H1 (cell line): Measurements from ENCODE around the gene IL17REL. TPM values are rescaled to one million over a fixed set of nuclear protein-coding genes. Genes with fewer than 3 reads are reported as not detected.

Source experiments
- CTCF ChIA-PET: fragments of 300-600 bp; sonication (Branson Sonifier 250); formaldehyde crosslinking; loops from one replicate; lab custom pipeline; 2021; ENCODE audit not compliant: partially characterized antibody; lab: Charles Lee
- POLR2A ChIA-PET: fragments of 300-600 bp; sonication (Branson Sonifier 250); formaldehyde crosslinking; loops from one replicate; lab custom pipeline; 2021; ENCODE audit warnings: inconsistent platforms; ENCODE audit not compliant: partially characterized antibody; lab: Charles Lee
- DNase-seq, 2 experiments: peaks; one replicate each; pipeline versions ENCODE4 v3.0.0 to v3.0.0-alpha.2; 2010 to 2022; ENCODE audit warnings: low spot score in 2 of 2, low read depth in 1 of 2, mixed read lengths in 1 of 2
- FAIRE-seq: peaks from 2 replicates; lab custom pipeline; 2011; peaks lifted over from hg19 to GRCh38; lab: Jason Lieb, UNC
- H2AFZ ChIP-seq: 2 replicates; pipeline ENCODE4 v1.8.1; 2012; ENCODE audit warnings: low read length, inconsistent platforms
- H2AK5ac ChIP-seq: 2 replicates; pipeline ENCODE4 v1.6.1; 2013; ENCODE audit warnings: low read depth, low read length
- H2BK120ac ChIP-seq: replicated peaks from 2 replicates; pipeline ENCODE3; 2013; ENCODE audit warnings: low read depth, low read length, inconsistent platforms
- H2BK12ac ChIP-seq: 2 replicates; pipeline ENCODE4 v1.6.1; 2013; ENCODE audit warnings: low read depth, low read length
- H2BK15ac ChIP-seq: 2 replicates; pipeline ENCODE4 v1.6.1; 2013; ENCODE audit warnings: low read length
- H2BK20ac ChIP-seq: 2 replicates; pipeline ENCODE4 v1.6.1; 2013; ENCODE audit warnings: low read length
- H2BK5ac ChIP-seq: 2 replicates; pipeline ENCODE4 v1.6.1; 2013; ENCODE audit warnings: low read depth, low read length
- H3K14ac ChIP-seq: 2 replicates; pipeline ENCODE4 v1.6.1; 2013; ENCODE audit warnings: inconsistent platforms; ENCODE audit not compliant: insufficient read length
- H3K18ac ChIP-seq: 2 replicates; pipeline ENCODE4 v1.6.1; 2013; ENCODE audit warnings: low read length; ENCODE audit errors: extremely low read depth
- H3K23ac ChIP-seq: 2 replicates; pipeline ENCODE4 v1.6.1; 2013; ENCODE audit warnings: inconsistent platforms; ENCODE audit not compliant: insufficient read length
- H3K23me2 ChIP-seq: 2 replicates; pipeline ENCODE4 v1.6.1; 2013; ENCODE audit warnings: low read depth, low read length
- H3K27ac ChIP-seq: 2 replicates; pipeline ENCODE4 v1.6.1; 2011; ENCODE audit warnings: low read depth, low read length, inconsistent platforms
- H3K27me3 ChIP-seq, 4 experiments: replicated peaks in 1 of 4; 1 replicate in 1 of 4; 2 replicates in 3 of 4; pipeline versions ENCODE4 v1.6.1 to v1.8.1; 2011 to 2013; ENCODE audit warnings: low read length in 3 of 4, mild to moderate bottlenecking in 3 of 4, inconsistent platforms in 2 of 4, mixed read lengths in 2 of 4, moderate library complexity in 1 of 4; ENCODE audit not compliant: control insufficient read depth in 3 of 4, insufficient read depth in 3 of 4; ENCODE audit errors: extremely low read depth in 1 of 4
- H3K36me3 ChIP-seq, 4 experiments: 2 replicates each; pipeline versions ENCODE4 v1.6.1 to v1.8.1; 2011 to 2013; ENCODE audit warnings: mild to moderate bottlenecking in 4 of 4, low read length in 3 of 4, moderate library complexity in 2 of 4, control low read depth in 1 of 4, inconsistent platforms in 1 of 4; ENCODE audit not compliant: insufficient read depth in 4 of 4, control insufficient read depth in 2 of 4
- H3K4ac ChIP-seq: replicated peaks from 2 replicates; pipeline ENCODE3; 2013; ENCODE audit warnings: low read length, low read depth, mixed read lengths, inconsistent platforms; ENCODE audit not compliant: insufficient read length
- H3K4me1 ChIP-seq, 4 experiments: replicated peaks in 1 of 4; 1 replicate in 1 of 4; 2 replicates in 3 of 4; pipeline versions ENCODE4 v1.6.1 to v1.8.1; 2011 to 2013; ENCODE audit warnings: low read length in 3 of 4, inconsistent platforms in 2 of 4, mixed read lengths in 1 of 4; ENCODE audit not compliant: insufficient read depth in 4 of 4, control insufficient read depth in 3 of 4
- H3K4me2 ChIP-seq, 2 experiments: 2 replicates each; pipeline versions ENCODE4 v1.6.1 to v1.8.1; 2011 to 2013; ENCODE audit warnings: low read depth in 2 of 2, low read length in 2 of 2, control low read depth in 1 of 2, inconsistent platforms in 1 of 2, mild to moderate bottlenecking in 1 of 2; ENCODE audit not compliant: insufficient read depth in 1 of 2
- H3K4me3 ChIP-seq, 4 experiments: fragments of 200-600, 300-600 bp in 1 of 4; sonication (generic), shearing (Covaris generic), sonication (Bioruptor Twin) in 1 of 4; 2 replicates each; pipeline versions ENCODE4 v1.5.1 to v1.8.1; 2011 to 2016; ENCODE audit warnings: low read length in 4 of 4, low read depth in 3 of 4, control low read depth in 2 of 4, inconsistent platforms in 2 of 4, mild to moderate bottlenecking in 2 of 4, mixed read lengths in 1 of 4, moderate library complexity in 1 of 4; ENCODE audit not compliant: insufficient read depth in 2 of 4; ENCODE audit errors: extremely low read depth in 1 of 4
- H3K56ac ChIP-seq: replicated peaks from 2 replicates; pipeline ENCODE3; 2013; ENCODE audit warnings: low read depth, mild to moderate bottlenecking, mixed read lengths, low read length, inconsistent platforms; ENCODE audit not compliant: insufficient read length
- H3K79me1 ChIP-seq: 2 replicates; pipeline ENCODE4 v1.6.1; 2013; ENCODE audit warnings: low read depth, low read length, control low read depth
- H3K79me2 ChIP-seq, 2 experiments: 2 replicates each; pipeline versions ENCODE4 v1.6.1 to v1.8.1; 2012 to 2013; ENCODE audit warnings: low read length in 2 of 2, mild to moderate bottlenecking in 2 of 2, inconsistent platforms in 1 of 2; ENCODE audit not compliant: insufficient read depth in 2 of 2, control insufficient read depth in 1 of 2
- H3K9ac ChIP-seq, 4 experiments: replicated peaks in 1 of 4; 1 replicate in 1 of 4; 2 replicates in 3 of 4; pipeline versions ENCODE4 v1.6.1 to v1.8.1; 2011 to 2013; ENCODE audit warnings: low read depth in 3 of 4, low read length in 3 of 4, control low read depth in 2 of 4, mild to moderate bottlenecking in 2 of 4, moderate library complexity in 2 of 4, inconsistent platforms in 1 of 4; ENCODE audit errors: extremely low read depth in 1 of 4
- H3K9me3 ChIP-seq, 2 experiments: 2 replicates each; pipeline versions ENCODE4 v1.6.1 to v1.8.1; 2012 to 2013; ENCODE audit warnings: mild to moderate bottlenecking in 2 of 2, moderate library complexity in 2 of 2, control low read depth in 1 of 2, inconsistent platforms in 1 of 2, low read depth in 1 of 2, low read length in 1 of 2, mixed read lengths in 1 of 2; ENCODE audit not compliant: insufficient read depth in 2 of 2
- H4K20me1 ChIP-seq, 2 experiments: replicated peaks in 1 of 2; 2 replicates each; pipeline versions ENCODE3 to v1.8.1; 2011 to 2013; ENCODE audit warnings: inconsistent platforms in 2 of 2, low read length in 2 of 2, mild to moderate bottlenecking in 1 of 2; ENCODE audit not compliant: insufficient read depth in 2 of 2, control insufficient read depth in 1 of 2
- H4K5ac ChIP-seq: 2 replicates; pipeline ENCODE4 v1.6.1; 2013; ENCODE audit warnings: low read length, low read depth, mixed read lengths, inconsistent platforms; ENCODE audit not compliant: insufficient read length
- H4K8ac ChIP-seq: 2 replicates; pipeline ENCODE4 v1.8.0; 2013; ENCODE audit warnings: mild to moderate bottlenecking, moderate library complexity, low read length, inconsistent platforms; ENCODE audit not compliant: insufficient read depth; ENCODE audit errors: extremely low read depth
- H4K91ac ChIP-seq: replicated peaks from 2 replicates; pipeline ENCODE3; 2013; ENCODE audit warnings: low read length, mixed read lengths, inconsistent platforms; ENCODE audit not compliant: insufficient read length
- ATF2 ChIP-seq: IDR thresholded peaks from 2 replicates; pipeline ENCODE4 v1.6.1; 2012; ENCODE audit warnings: low read length, inconsistent platforms
- BCL11A ChIP-seq, 2 experiments: IDR thresholded peaks; one replicate each; pipeline ENCODE4 v1.6.1; 2011; ENCODE audit warnings: low read depth in 2 of 2, low read length in 2 of 2, mild to moderate bottlenecking in 2 of 2
- CBX5 ChIP-seq: fragments of 300-800, 300-1000 bp; sonication (generic); IDR thresholded peaks from 2 replicates; pipeline ENCODE4 v1.7.1; 2016; ENCODE audit warnings: antibody characterized with exemption, low read length, low read depth
- CHD2 ChIP-seq: IDR thresholded peaks from 2 replicates; pipeline ENCODE4 v1.6.1; 2012; ENCODE audit warnings: low read length, improper control_type of control experiment
- EZH2 ChIP-seq: fragments of 200-600 bp; sonication (generic); IDR thresholded peaks from 2 replicates; pipeline ENCODE4 v1.7.1; 2012; ENCODE audit warnings: low read depth, mild to moderate bottlenecking, moderate library complexity, low read length, inconsistent platforms; ENCODE audit not compliant: severe bottlenecking
- POLR2AphosphoS5 ChIP-seq: IDR thresholded peaks from 2 replicates; pipeline ENCODE4 v1.6.1; 2011; ENCODE audit warnings: low read depth, low read length
- RFX5 ChIP-seq: IDR thresholded peaks from 2 replicates; pipeline ENCODE4 v1.6.1; 2011; ENCODE audit warnings: low read depth, low read length, improper control_type of control experiment, borderline replicate concordance
- RNF2 ChIP-seq: fragments of 200-900, 300-1000 bp; sonication (generic); IDR thresholded peaks from 2 replicates; pipeline ENCODE4 v1.7.1; 2016; ENCODE audit warnings: borderline replicate concordance, low read depth, mild to moderate bottlenecking, antibody characterized with exemption, low read length; ENCODE audit not compliant: poor library complexity, severe bottlenecking; ENCODE audit errors: missing control alignments
- SIX5 ChIP-seq: IDR thresholded peaks from 2 replicates; pipeline ENCODE4 v1.6.1; 2011; ENCODE audit warnings: mild to moderate bottlenecking, low read depth, low read length
- SP1 ChIP-seq: IDR thresholded peaks from 2 replicates; pipeline ENCODE4 v1.6.1; 2011; ENCODE audit warnings: low read depth, low read length
- SRF ChIP-seq: IDR thresholded peaks from 2 replicates; pipeline ENCODE4 v1.6.1; 2011; ENCODE audit warnings: mild to moderate bottlenecking, low read depth, low read length, moderate library complexity
- SUZ12 ChIP-seq: fragments of 200-600 bp; sonication (generic); IDR thresholded peaks from 2 replicates; pipeline ENCODE4 v1.6.1; 2012; ENCODE audit warnings: mild to moderate bottlenecking, inconsistent platforms, low read length, moderate library complexity, mixed read lengths
- WGBS, 2 experiments: shearing (Covaris generic) in 1 of 2; methylation state at CpG; one replicate each; pipeline versions ENCODE4 v1.1.6 to v1.1.7; 2013 to 2015; ENCODE audit warnings: low lambda C conversion rate in 2 of 2, mixed read lengths in 2 of 2, inconsistent platforms in 1 of 2, low coverage in 1 of 2, missing lambda C conversion rate in 1 of 2; ENCODE audit not compliant: insufficient replicate concordance in 2 of 2, insufficient coverage in 1 of 2, insufficient read length in 1 of 2; ENCODE audit errors: extremely low coverage in 1 of 2, missing lambda C conversion rate in 1 of 2; 5-methylcytosine and 5-hydroxymethylcytosine counted together
- polyA plus RNA-seq, 7 experiments: library from polyadenylated mRNA; depleted of rRNA in 3 of 7; stranded (reverse) in 5 of 7; unstranded in 2 of 7; fragments of >200 nt in 5 of 7; fragments of 200-250 nt in 2 of 7; gene quantifications; 1 replicate in 5 of 7; 2 replicates in 1 of 7; 4 replicates in 1 of 7; pipeline versions ENCODE4 v1.2.1 to v1.2.3, GENCODE V29; 2011 to 2013; ENCODE audit warnings: missing spikeins in 2 of 7, mixed read lengths in 2 of 7
- total RNA-seq: library from RNA; stranded (reverse); fragmentation: NEBNext Ultra II Directional; extraction: Animal tissue kit (Norgen Biotek cat#: 25700); gene quantifications from 2 replicates; pipeline ENCODE4 v1.2.1, GENCODE V29; 2021

IL17REL gene
- total and polyA plus RNA-seq, 2 of the 8 experiments (the other 6 are each of a cell fraction or from before 2014, with no cell fraction given), result 0.15 to 0.20 TPM

- no peaks in the 10 kb centered on the region for H3K4me1 ChIP-seq
- H3K4me2 ChIP-seq, result no peak overlapping the region
- no peak overlapping the region for H3K9ac ChIP-seq
- peaks cover 0 to 9% (median 5%) of the 10 kb centered on the region in 4 experiments; a peak in 4 of 7 replicates for H3K27me3 ChIP-seq
- DNase-seq, result no peak
- WGBS, 2 experiments, result 88% methylated on average over 14 of the region's 14 CpGs; no CpG with 5 or more reads in 1 of the 2 experiments
- H4K5ac ChIP-seq, result no peak overlapping the region
- ChIA-PET POLR2A (interaction anchor here (0.9 to 1.0 kb wide), 2 partner anchors 9 to 10 kb away, joined by 3 to 4 read pairs; no protein-coding TSS in a partner anchor), CTCF (interaction anchor here (0.6 to 1.8 kb wide), 4 partner anchors 10 to 245 kb away, joined by 3 to 13 read pairs (median 4); no protein-coding TSS in a partner anchor)
- FAIRE-seq, result no peak
- H3K23ac ChIP-seq, result no peak overlapping the region
- no peak overlapping the region for H2AFZ ChIP-seq
- H2BK5ac ChIP-seq, result no peak overlapping the region
- H2BK20ac ChIP-seq, result no peak overlapping the region
- peaks cover 6% of the 10 kb centered on the region for H3K79me1 ChIP-seq
- no peak overlapping the region for H3K56ac ChIP-seq
- no peak overlapping the region for H3K27ac ChIP-seq
- H2BK12ac ChIP-seq, result no peak overlapping the region
- no peak overlapping the region for H3K14ac ChIP-seq
- no peak overlapping the region for H2BK120ac ChIP-seq
- H2BK15ac ChIP-seq, result no peak overlapping the region
- no peak overlapping the region for H4K8ac ChIP-seq
- no peaks in the 10 kb centered on the region; a peak in 1 of 8 replicates for H3K36me3 ChIP-seq
- no peak overlapping the region for H4K91ac ChIP-seq
- H3K23me2 ChIP-seq, result peaks cover 17% of the 10 kb centered on the region
- H3K4me3 ChIP-seq, result no peak overlapping the region
- no peak overlapping the region for H3K18ac ChIP-seq
- no peak overlapping the region for H2AK5ac ChIP-seq
- no peaks in the 10 kb centered on the region for H3K9me3 ChIP-seq
- H3K79me2 ChIP-seq, result no peaks in the 10 kb centered on the region
- H3K4ac ChIP-seq, result no peak overlapping the region
- H4K20me1 ChIP-seq, result peaks cover 0 to 15% of the 10 kb centered on the region in 2 experiments
- no peak for TF ChIP-seq CHD2
- TF ChIP-seq POLR2AphosphoS5, result no peak
- TF ChIP-seq SUZ12, result no peak
- no peak for TF ChIP-seq CBX5
- TF ChIP-seq RFX5, result no peak
- no peak for TF ChIP-seq RNF2
- TF ChIP-seq BCL11A (IDR thresholded peaks at IDR 0.05; ENCODE audit: low read depth in 2 of 2, low read length in 2 of 2), result no peak
- TF ChIP-seq EZH2, result no peak
- no peak for TF ChIP-seq ATF2
- no peak for TF ChIP-seq SP1
- no peak for TF ChIP-seq SIX5
- TF ChIP-seq SRF, result no peak
Measured at GRCh38 chr22:49977578-49977977, 35.0 kb downstream of the IL17REL start.
